Femur (tissue), 1 donor: ENCODE results near the gene PIGQ.

ENCODE experiments used
- DNase-seq: peaks from one replicate; pipeline ENCODE4 v3.0.0-alpha.2; 2017

The PIGQ gene

GRCh38 chr16:569445-570254, at the start of gene PIGQ:
TSS of gene PIGQ (plus strand) at chr16:569968. CDS start at chr16:574075, 4,107 bp downstream.
- peak; percentile 81 for DNase-seq

GRCh38 chr16:520847-521246, 48.9 kb upstream of the PIGQ start:
- DNase-seq = no peak

GRCh38 chr16:521381-522210, 48.2 kb upstream of the PIGQ start:
- DNase-seq = no peak

- no peak for DNase-seq
These were observed 47.3 kb upstream of the PIGQ start for GRCh38 chr16:522320-523096.

GRCh38 chr16:523097-523741, 46.5 kb upstream of the PIGQ start:
- DNase-seq = no peak

GRCh38 chr16:524274-525040, 45.3 kb upstream of the PIGQ start:
- DNase-seq = no peak

GRCh38 chr16:525123-525519, 44.6 kb upstream of the PIGQ start:
- DNase-seq = no peak

- DNase-seq = peak; percentile 37
These were observed 44.1 kb upstream of the PIGQ start for GRCh38 chr16:525520-526180.

GRCh38 chr16:526181-527014, 43.4 kb upstream of the PIGQ start:
- DNase-seq = peak; percentile 68

GRCh38 chr16:527015-527903, 42.5 kb upstream of the PIGQ start, which contains the start of gene CAPN15:
TSS of gene CAPN15 (plus strand) at chr16:527712. CDS start at chr16:546839, 19,127 bp downstream.
- peak; percentile 93 for DNase-seq

GRCh38 chr16:528111-529011, 41.4 kb upstream of the PIGQ start:
- DNase-seq = no peak

- no peak for DNase-seq
These were observed 40.7 kb upstream of the PIGQ start for GRCh38 chr16:529012-529575.

- no peak for DNase-seq
These were observed 39.5 kb upstream of the PIGQ start for GRCh38 chr16:530111-530817.

GRCh38 chr16:531494-532125, 38.2 kb upstream of the PIGQ start:
- no peak for DNase-seq

GRCh38 chr16:533391-534123, 36.2 kb upstream of the PIGQ start:
- DNase-seq = no peak

- DNase-seq = peak; percentile 58
These were observed 35.6 kb upstream of the PIGQ start for GRCh38 chr16:534135-534534.
